GM18868 (cell line): Measurements from ENCODE around the gene FAXDC2.
"Not testable (repeated sequence)": the region's sequence is repeated elsewhere in the genome, so short reads cannot be mapped to it uniquely, and the experiment has no call there.

Source experiments
- ATAC-seq: cut with Tn5 transposase; IDR thresholded peaks from one replicate; pipeline ENCODE4 v1.9.1; 2021; ENCODE audit warnings: mild to moderate bottlenecking, moderate library complexity; ENCODE audit not compliant: unreplicated experiment

The FAXDC2 gene

GRCh38 chr5:154862766-154863165, 12.4 kb upstream of the FAXDC2 start:
- ATAC-seq = no peak

GRCh38 chr5:154861946-154862345, 11.5 kb upstream of the FAXDC2 start:
- ATAC-seq = no peak

GRCh38 chr5:154860765-154861164, 10.4 kb upstream of the FAXDC2 start:
- no peak for ATAC-seq

GRCh38 chr5:154860123-154860522, 9.7 kb upstream of the FAXDC2 start:
- ATAC-seq = no peak

- ATAC-seq = peak; percentile 16
Measured at GRCh38 chr5:154858972-154859871, 8.8 kb upstream of the FAXDC2 start.

- peak; percentile 78 for ATAC-seq
Measured at GRCh38 chr5:154858297-154858971, 8.0 kb upstream of the FAXDC2 start, which contains the start of gene CNOT8. CNOT8 (plus strand) TSS chr5:154858627; CDS start chr5:154863279, 4,652 bp downstream.

GRCh38 chr5:154857530-154858296, 7.3 kb upstream of the FAXDC2 start:
- ATAC-seq = peak; percentile 63

- ATAC-seq = no peak
Measured at GRCh38 chr5:154851351-154851750, 948 bp upstream of the FAXDC2 start.

- no peak for ATAC-seq
Measured at GRCh38 chr5:154849791-154850201, 607 bp downstream of the FAXDC2 start.

- ATAC-seq = no peak
Measured at GRCh38 chr5:154849264-154849785, 1.1 kb downstream of the FAXDC2 start.

- no peak for ATAC-seq
Measured at GRCh38 chr5:154844809-154845208, 5.6 kb downstream of the FAXDC2 start.

- ATAC-seq = no peak
Measured at GRCh38 chr5:154842689-154843530, 7.5 kb downstream of the FAXDC2 start.

GRCh38 chr5:154841273-154841661, 9.1 kb downstream of the FAXDC2 start:
- ATAC-seq = no peak

GRCh38 chr5:154840435-154841272, 9.7 kb downstream of the FAXDC2 start:
- ATAC-seq = no peak

- no peak for ATAC-seq
Measured at GRCh38 chr5:154837009-154837901, 13.1 kb downstream of the FAXDC2 start.

GRCh38 chr5:154836225-154836624, 14.2 kb downstream of the FAXDC2 start:
- no peak for ATAC-seq

- ATAC-seq = not testable (repeated sequence)
Measured at GRCh38 chr5:154835701-154836052, 14.7 kb downstream of the FAXDC2 start.

GRCh38 chr5:154834053-154834452, 16.4 kb downstream of the FAXDC2 start:
- ATAC-seq = no peak
